Cortex of kidney (tissue), 1 donor: Measurements from ENCODE around the gene ZNF317.
"Not testable (repeated sequence)": the region's sequence is repeated elsewhere in the genome, so short reads cannot be mapped to it uniquely, and the experiment has no call there.

Source experiments
- DNase-seq: peaks from one replicate; lab custom pipeline; 2025; lab: John Stamatoyannopoulos, UW

Gene ZNF317

DNA sequence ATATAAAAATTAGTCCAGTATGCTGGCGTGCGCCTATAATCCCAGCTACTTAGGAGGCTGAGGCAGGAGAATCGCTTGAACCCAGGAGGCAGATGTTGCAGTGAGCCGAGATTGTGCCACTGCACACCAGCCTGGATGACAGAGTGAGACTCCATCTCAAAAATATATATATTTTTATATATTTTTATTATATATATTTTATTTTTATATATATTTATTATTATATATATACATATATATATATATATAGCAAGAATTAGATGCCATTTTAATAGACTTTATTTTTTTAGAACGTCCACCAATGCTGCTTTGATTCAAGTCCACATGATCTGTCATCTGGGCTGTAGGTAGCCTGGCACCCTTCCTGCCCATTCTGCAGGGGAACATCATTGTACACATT, 35.1 kb downstream of the ZNF317 start:
- no peak for DNase-seq

DNA sequence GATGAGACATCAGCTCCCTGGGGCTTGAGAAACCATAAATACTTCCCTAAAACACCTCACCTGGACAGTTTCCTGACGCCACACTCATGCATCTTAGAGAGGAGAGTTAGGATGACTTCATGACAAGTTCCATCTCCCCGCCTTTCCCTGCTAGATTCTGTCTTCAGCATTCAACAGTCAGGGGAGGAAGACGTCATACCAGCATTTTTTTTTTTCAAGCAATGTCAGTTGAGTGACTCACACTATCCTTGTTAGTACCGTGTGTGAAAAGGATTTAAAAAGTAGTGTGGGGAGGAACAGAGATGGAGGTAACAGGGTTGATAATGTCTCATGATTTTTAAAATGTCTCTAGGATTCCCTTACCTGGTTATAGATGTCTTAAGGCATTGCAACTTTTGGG, 38.7 kb downstream of the ZNF317 start, which contains the start of gene OR7D2:
OR7D2 (plus strand) TSS at position 79 of the 400 bp plus-strand sequence. CDS start 6,803 bp downstream, outside the sequence.
- no peak for DNase-seq

DNA sequence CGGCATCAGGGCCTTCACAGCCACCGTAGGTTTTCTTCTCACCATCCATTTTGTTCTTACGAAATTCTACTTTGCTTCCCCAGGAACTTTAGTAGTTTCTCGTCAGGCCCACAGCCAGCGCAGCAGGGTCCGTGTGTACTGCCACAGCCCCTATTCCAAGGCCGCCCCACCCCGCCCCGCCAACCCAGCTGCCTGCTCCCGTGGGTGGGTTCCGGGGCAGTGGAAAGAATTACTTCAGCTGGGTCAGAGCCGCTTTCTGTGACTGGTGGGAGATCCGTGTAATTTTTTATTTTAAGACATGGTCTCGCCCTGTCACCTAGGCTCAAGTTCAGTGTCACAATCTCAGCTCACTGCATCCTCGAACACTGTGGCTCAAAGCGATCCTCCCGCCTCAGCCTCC, 42.8 kb downstream of the ZNF317 start:
- no peak for DNase-seq

DNA sequence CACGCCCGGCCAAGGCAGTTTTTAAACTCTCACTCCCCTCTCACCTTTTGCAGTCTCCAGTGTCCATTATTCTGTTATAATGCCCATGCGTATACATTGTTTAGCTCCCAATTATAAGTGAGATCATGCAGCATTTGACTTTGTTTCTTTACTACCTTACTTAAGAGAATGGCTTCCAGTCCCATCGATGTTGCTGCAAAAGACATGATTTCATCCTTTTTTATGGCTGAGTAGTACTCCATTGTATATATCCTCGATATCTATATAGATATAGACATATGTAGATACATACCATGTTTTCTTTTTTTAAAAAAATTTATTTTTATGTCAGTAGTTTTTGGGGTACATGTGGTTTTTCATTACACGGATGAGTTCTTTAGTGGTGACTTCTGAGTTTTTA, 47.0 kb downstream of the ZNF317 start:
- no peak for DNase-seq

DNA sequence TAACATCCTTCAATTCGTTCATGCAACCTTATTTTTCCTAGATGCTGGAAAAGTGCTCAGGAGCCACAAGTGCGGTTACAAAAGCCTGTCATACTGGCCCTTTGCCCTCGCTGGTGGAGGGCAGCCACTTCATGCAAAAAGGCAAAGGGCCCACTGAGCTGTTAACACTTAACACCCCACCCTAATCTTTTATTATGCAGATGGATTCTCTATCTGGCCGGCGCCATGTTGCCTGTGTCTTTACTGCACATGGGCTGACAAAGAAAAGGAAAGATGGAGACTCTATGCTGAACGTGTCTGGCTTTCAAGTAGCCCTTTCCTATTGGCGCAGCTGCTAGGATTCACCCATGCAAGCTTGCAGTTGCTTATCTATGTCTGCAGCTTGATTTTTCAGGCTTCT, 49.3 kb downstream of the ZNF317 start:
- DNase-seq: no peak

DNA sequence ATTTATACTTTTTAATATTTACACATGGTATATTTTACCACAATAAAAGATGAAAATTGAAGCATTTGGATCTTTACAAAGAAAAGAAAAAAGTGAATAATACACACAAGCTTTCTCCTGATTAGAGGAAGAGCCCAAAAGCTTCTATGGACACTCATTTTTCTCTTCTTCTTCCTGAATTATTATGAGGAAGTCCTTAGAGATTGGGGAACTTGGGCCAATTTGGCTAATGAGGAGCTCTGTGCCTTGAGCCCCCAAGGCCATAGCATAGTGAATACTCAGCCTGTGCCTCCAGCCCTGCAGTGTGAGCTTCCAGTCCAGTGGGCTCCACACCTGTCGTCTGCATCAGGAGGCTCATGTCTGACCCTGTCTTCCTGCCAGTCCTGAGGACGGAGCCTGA, 57.8 kb downstream of the ZNF317 start:
- DNase-seq: not testable (repeated sequence)

DNA sequence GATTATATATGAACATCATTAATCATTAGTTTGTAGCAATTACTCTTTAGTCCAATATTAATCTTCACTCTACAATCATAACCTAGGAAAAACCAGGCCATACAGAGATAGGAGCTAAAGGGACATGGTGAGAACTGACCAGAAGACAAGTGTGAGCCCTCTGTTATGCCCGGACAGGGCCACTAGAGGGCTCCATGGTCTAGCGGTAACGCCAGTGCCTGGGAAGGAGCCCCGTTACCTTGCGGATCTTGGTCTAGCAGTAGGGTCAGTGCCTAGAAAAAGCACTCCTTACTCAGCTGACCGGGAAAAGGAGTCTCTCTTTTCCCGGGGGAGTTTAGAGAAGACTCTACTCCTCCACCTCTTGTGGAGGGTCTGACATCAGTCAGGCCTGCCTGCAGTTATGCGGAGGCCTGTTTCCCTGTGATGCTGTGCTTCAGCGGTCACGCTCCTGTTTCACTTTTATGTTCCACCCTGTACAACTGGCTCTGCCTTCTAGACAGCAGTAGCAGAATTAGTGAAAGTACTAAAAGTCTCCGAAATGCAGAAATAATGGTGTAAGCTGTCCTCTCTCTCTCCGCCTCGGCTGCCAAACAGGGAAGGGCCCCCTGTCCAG, 65.4 kb downstream of the ZNF317 start:
- no peak for DNase-seq
